ENCODE data around the gene TBC1D22A.
"Not testable (repeated sequence)": the region's sequence is repeated elsewhere in the genome, so short reads cannot be mapped to it uniquely, and the experiment has no call there.

TBC1D22A gene

DNA sequence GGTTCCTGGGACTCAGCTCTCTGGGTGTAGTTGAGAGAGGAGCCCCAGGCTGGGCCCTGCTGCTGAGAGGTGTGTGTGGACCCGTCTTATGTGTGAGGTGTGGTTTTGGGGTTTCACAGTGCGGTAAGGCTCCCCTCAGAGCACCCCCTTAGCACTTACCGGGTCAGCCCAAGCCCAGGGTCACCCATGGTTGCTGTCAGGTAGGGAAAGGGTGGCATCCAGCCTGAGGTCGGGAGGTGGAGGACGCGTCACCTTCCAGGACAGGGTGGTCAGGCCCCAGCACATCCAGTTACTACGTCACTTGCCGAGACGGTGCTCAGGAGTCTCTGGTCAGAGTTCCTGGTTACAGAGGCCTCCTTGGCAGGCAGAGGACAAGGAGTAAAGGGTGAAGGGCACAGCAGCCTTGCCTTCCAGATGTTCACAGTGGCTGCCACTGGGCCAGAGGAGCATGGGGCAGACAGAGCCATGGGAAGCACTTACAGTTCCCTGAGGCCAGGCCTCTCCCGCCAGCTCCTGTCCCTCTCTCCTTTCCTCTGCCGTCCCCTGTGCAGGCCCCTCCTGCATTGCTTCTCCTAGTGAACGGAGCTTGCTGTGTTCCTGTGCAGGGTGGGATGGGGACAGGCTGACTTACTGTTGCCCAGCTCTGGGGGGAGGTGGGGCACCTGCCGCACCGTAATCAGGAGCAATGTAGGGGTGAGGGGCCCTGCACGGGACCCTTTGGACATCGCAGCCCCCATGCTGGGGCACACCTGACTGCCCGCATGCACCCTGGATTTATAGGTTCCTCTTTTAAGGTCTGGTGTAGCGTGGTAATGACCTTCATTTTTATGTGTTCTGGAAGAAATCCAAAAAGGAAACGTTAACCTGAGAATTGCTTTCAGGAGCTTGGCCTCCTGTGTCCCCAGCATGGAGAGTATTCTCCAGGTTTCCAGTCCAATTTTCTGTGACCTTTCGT is 285.9 kb downstream of the TBC1D22A start:
- no peak for DNase-seq (ENCODE audit: low read depth)
- TF ChIP-seq, protein P1, sequence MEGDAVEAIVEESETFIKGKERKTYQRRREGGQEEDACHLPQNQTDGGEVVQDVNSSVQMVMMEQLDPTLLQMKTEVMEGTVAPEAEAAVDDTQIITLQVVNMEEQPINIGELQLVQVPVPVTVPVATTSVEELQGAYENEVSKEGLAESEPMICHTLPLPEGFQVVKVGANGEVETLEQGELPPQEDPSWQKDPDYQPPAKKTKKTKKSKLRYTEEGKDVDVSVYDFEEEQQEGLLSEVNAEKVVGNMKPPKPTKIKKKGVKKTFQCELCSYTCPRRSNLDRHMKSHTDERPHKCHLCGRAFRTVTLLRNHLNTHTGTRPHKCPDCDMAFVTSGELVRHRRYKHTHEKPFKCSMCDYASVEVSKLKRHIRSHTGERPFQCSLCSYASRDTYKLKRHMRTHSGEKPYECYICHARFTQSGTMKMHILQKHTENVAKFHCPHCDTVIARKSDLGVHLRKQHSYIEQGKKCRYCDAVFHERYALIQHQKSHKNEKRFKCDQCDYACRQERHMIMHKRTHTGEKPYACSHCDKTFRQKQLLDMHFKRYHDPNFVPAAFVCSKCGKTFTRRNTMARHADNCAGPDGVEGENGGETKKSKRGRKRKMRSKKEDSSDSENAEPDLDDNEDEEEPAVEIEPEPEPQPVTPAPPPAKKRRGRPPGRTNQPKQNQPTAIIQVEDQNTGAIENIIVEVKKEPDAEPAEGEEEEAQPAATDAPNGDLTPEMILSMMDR (IDR thresholded peaks at IDR 0.05; ENCODE audit: insufficient read depth, low read depth, low read length, missing control alignments): no peak
- no peak overlapping the region for H3K4me3 ChIP-seq (ENCODE audit: low read length)

DNA sequence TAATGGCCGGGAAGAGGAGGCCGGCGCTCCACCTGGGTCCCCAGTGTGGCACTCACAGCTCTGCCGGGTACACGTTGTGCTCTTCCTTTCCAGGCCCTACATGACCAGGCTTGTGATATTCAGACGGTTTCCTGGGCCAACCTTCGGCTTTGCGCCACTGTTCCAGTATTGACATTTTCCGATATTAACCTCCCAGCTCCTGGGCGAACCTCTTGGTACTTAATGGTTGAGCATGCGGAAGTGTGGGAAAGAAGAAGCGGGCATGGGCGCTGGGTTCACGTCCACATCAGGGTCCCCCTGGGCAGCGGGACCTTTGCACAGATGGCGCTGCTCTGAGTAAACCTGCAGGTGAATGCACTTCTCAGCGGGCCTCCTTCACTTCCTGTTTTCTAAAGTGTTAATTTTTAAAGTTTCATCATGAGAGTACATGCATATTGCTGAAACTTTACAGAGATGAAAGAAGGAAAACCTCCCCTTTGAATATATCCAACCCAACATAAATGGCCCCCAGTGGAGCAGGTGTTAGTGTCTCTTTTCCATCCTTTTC is 286.7 kb downstream of the TBC1D22A start:
- DNase-seq (ENCODE audit: low read depth): no peak
- TF ChIP-seq, protein P1 (IDR thresholded peaks at IDR 0.05; ENCODE audit: insufficient read depth, low read depth, low read length, missing control alignments): no peak
- no peak overlapping the region for H3K4me3 ChIP-seq (ENCODE audit: low read length)

DNA sequence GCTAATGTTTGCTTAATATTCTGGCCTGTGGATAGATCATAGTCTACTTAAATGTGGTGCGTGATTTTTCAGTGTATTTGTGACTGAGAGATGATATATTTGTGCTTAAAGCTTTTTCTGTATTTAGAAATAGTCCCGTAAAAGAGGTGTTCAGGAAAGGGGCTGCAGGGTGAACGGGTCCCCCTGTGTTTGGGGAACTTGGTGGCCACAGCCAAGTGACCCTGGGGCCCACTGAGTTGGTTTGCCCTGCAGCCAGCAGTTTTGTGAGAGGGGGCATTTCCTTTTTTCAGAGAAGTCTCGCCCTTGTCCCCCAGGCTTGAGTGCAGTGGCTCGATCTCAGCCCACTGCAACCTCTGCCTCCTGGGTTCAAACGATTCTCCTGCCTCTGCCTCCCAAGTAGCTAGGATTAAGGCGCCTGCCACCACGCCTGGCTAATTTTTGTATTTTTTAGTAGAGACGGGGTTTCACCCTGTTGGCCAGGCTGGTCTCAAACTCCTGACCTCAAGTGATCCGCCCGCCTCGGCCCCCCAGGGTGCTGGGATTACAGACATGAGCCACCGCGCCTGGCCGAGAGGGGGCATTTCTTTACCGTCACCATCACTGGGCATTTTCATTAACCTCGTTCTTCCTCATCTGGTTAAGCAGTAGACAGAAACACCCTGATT is 287.4 kb downstream of the TBC1D22A start:
- not testable (repeated sequence) for H3K4me3 ChIP-seq (ENCODE audit: low read length); DNase-seq (ENCODE audit: low read depth)

DNA sequence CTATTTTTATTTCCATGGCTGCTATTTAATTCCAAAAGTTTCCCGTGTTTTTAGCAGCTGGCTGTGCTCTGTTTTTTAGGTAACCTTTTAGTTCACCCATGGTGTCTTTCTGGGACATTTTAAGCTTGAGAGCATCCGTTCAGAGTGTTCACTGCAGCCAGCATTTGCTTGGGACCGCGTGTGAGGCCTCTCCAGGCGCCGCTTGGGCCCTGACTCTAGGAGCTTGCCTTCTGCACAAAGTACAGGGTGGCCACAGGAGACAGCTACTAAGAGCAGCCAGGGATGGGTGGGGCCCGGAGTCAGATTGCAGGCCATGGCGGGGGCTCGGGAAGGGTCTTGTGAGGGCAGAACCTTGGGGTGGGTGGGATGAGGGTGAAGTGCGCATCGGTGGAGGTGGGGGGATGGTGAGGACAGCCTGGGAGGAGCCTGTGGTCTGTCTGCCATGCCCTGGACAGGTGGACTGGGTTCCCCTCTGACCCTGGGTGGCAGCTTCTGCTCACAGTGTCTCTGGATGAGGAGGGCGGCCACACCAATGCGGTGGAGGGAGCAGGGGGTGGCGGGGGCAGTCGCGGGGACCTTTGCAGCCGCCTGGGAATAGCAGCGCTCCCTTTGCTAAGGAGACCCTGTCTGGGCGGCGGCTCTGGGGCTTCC is 288.1 kb downstream of the TBC1D22A start:
- TF ChIP-seq, protein P1 (IDR thresholded peaks at IDR 0.05; ENCODE audit: insufficient read depth, low read depth, low read length, missing control alignments): no peak
- H3K4me3 ChIP-seq (ENCODE audit: low read length): no peak overlapping the region
- DNase-seq (ENCODE audit: low read depth): no peak

DNA sequence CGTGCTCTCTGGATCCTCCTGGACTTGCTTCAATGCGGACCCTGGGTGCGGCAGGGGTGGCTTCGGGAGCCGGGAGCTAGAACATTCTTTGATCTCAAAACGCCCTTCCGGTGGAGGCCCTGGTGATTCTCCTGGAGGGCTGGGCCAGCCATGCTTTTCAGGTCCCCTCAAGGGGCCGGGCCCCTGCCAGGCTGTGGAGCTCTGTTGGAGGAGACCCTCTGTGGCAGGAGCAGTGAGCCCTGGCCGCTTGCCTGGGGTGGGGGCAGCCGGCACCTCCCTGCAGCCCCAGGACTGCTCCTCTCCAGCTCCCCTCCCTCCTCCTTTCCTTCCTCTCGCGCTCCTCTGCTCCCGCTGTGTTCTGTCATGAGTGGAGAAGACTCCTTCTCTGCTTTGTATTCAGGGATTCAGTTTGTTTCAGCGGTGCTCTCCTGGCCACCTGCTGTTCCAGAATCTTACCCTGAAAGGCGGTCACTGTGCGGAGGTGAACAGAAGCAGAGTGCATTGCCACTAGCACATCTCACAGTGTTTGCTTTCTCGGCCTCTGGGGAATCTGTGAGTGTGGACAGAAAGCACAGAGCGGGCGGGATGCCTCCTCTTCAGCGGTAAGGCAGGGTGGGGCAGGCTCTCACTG is 289.1 kb downstream of the TBC1D22A start:
- TF ChIP-seq, protein P1 (IDR thresholded peaks at IDR 0.05; ENCODE audit: insufficient read depth, low read depth, low read length, missing control alignments): no peak
- DNase-seq (ENCODE audit: low read depth): no peak
- no peak overlapping the region for H3K4me3 ChIP-seq (ENCODE audit: low read length)

DNA sequence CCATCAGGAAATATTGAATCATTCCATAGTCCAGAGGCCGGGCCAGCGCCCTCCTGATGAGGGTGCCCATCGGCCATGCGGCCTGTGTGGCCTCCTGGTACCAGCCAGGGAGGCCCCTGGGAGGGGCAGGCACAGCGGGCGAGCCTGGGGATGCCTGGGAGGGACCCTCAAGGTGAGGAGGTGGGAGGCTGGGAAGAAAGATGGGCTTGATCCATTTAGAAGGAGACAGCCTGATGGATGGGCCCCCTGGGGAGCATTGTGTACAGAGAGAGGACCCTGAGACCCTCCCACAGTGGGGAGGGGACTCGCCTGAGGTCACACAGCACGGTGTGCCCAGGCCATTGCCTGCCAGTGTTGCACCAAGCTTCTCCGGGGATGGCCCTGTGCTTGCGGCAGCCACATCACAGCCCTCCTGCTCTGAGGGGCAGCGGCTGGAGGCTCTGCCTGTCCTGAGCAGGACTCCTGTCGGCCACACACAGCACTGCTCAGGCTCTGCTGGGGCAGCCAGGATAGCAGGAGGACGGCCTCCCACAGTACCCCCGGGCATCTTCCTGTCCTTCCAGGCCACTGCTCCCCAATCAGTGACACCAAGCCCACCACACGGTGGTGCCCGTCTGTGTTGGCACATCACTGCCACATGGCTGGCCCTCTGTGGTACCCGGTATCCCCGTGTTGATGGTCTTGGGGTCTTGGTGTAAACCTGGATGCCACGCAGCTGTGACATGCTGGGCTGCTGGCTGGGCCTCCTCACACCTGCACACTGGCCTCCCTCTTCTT is 290.0 kb downstream of the TBC1D22A start:
- TF ChIP-seq, protein P1 (IDR thresholded peaks at IDR 0.05; ENCODE audit: insufficient read depth, low read depth, low read length, missing control alignments): no peak
- DNase-seq (ENCODE audit: low read depth): no peak

More for the DNA sequence above, 290.0 kb downstream of the TBC1D22A start:
- H3K4me3 ChIP-seq (ENCODE audit: low read length): no peak overlapping the region

Data from epithelial cell of esophagus (primary cell).